Activated naive CD4-positive, alpha-beta T cell treated with anti-CD3 and anti-CD28 coated beads, Interleukin-2, amount 50 U/mL, for 72 hours (primary cell): ENCODE measurements around the gene CEP85L. TPM values are rescaled to one million over a fixed set of nuclear protein-coding genes. Genes with fewer than 3 reads are reported as not detected.

ENCODE experiments used
- ATAC-seq, 2 donors: fragments of 150-1000 bp; cut with Tn5 transposase; 2 replicates each; pipeline ENCODE4 v1.10.0; 2021; ENCODE audit warnings: mild to moderate bottlenecking in 2 of 2, moderate library complexity in 2 of 2
- DNase-seq, 2 donors: peaks; one replicate each; pipeline ENCODE4 v3.0.0; 2021 to 2022; ENCODE audit warnings: low spot score in 2 of 2
- H3K27ac Mint-ChIP-seq, 2 donors: one replicate each; pipeline ENCODE4 v1.8.0; 2022; ENCODE audit warnings: mild to moderate bottlenecking in 2 of 2, mixed read lengths in 2 of 2
- H3K36me3 Mint-ChIP-seq, 2 donors: one replicate each; pipeline ENCODE4 v1.8.0; 2022; ENCODE audit warnings: mixed read lengths in 2 of 2
- H3K9me3 Mint-ChIP-seq, 2 donors: one replicate each; pipeline ENCODE4 v1.8.0; 2022; ENCODE audit warnings: mixed read lengths in 2 of 2
- total RNA-seq, 2 donors: library from RNA; stranded (reverse); gene quantifications; one replicate each; pipeline ENCODE4 v1.2.3, GENCODE V29; 2022

CEP85L gene
- total RNA-seq: 10 to 100 TPM; 38.5 to 41.3 TPM

DNA sequence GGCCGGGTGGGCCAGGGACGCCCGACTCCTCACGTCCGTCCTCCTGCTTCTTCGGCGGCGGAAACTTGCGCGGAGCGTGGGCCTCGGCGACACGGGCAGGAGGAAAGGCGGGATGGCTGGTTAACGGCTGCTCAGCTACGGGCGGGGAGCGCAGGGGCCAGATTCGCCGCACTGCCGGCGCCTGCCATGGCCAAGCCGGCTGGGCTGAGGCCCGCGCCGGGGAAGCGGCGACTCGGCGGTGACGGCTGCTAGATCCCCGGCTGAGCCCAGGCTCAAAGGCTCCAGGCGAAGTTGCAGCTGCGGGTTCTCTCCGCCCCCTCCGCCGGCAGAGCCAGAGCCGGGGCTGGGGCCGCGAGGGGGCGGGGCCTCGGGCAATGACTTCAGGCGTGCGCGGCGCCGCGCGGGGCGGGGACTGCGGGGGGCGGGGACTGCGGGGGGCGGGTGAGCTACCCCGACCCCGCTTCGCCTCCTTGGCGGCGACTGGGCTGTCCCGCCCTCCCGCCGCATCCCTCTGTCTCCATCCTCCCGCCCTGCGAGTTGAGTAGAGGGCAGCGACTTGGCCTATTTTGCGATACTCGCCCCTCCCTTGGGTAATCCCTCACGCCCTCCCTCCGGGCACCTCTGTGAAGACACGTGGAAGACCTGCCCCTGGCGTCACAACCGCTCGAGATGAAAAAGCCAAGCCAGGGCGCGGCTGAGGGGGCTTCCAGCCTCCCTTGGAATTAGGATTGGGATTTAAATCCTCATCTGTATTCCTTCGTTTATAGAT is at the start of gene CEP85L:
Gene CEP85L (minus strand): TSS at position 310 of the 769 bp plus-strand sequence. CDS start 322 bp downstream, outside the sequence.
- ATAC-seq (peak; percentile 90 to 94), DNase-seq (peak; percentile 88 to 89)
- no peaks in the 10 kb centered on the region for H3K9me3 Mint-ChIP-seq

DNA sequence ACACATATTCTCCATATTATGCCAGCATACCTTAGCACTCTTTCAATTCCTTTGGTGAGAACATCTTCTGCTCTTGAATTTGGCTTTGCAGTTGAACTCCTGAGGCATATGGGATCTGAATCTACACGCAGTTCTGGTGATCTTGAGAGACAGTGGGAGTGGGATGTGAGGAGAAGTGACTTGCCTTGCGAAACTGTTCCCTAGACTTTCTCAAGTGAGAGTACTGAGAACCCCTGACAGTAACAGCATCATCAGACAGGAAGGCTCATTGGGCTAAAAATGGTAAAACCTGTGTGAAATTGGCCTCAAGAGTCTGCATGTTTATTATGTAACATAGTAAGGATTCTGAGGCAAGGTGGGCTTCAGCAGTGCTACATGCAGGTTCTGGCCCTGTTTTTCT is 49.1 kb upstream of the CEP85L start:
- Mint-ChIP-seq H3K36me3 (peaks cover 17 to 49% of the 10 kb centered on the region in 2 donors), H3K9me3 (peaks cover 0 to 7% of the 10 kb centered on the region in 2 donors)
- no peak for ATAC-seq

More for the DNA sequence above, at the start of gene CEP85L:
- peak within 1 kb of the TSS; percentile 95 to 98 for H3K27ac Mint-ChIP-seq
- H3K36me3 Mint-ChIP-seq: peaks cover 7 to 8% of the 10 kb centered on the region in 2 donors

DNA sequence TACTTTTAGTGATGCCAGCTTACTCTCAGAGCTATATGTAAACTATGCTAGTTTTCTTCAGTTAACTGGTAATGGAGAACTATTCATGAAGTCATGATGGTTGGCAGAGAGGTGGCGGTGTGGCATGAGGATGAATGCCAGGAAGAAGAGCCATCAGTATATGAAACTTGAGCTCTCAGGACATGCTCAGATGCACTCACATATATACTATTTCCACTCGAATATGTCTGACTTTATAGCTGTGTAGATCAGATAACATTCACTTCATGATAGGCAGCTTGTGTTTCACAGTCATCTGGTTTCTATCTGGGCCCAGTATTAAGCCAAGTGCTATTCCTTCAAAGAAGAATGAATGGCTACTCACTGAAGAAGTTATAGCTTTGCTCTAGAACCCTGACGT is 46.2 kb upstream of the CEP85L start:
- DNase-seq: no peak
- Mint-ChIP-seq H3K27ac (no peak overlapping the region), H3K36me3 (peaks cover 17 to 63% of the 10 kb centered on the region in 2 donors), H3K9me3 (peaks cover 0 to 14% of the 10 kb centered on the region in 2 donors)
- no peak for ATAC-seq

More for the DNA sequence above, 49.1 kb upstream of the CEP85L start:
- DNase-seq: no peak
- no peak overlapping the region for H3K27ac Mint-ChIP-seq

- Mint-ChIP-seq H3K9me3 (peaks cover 0 to 10% of the 10 kb centered on the region in 2 donors), H3K27ac (no peak overlapping the region), H3K36me3 (peaks cover 12 to 57% of the 10 kb centered on the region in 2 donors)
- DNase-seq (no peak), ATAC-seq (no peak)
Observed at GRCh38 chr6:118696271-118696670, 44.9 kb upstream of the CEP85L start.

DNA sequence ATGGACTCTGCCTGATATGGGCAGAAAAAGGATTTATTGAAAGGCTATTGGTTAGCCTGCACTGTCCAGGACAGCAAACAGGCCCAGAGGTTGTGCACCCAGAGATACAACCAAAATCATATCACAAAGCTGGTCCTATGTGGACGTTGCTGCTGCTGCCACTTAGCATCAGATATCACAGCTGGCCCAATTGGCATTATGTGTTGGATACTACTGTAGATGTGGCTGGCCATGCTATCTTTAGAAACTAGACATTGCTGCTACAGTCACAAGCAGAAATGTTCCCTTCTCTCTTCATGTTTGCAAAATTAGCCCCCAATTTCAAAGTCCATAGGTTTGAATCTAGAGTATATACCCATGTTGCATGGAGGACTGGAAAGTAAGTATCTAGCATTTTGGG is 42.2 kb upstream of the CEP85L start:
- ATAC-seq (no peak), DNase-seq (no peak)
- Mint-ChIP-seq H3K36me3 (peaks cover 19 to 58% of the 10 kb centered on the region in 2 donors), H3K9me3 (peaks cover 0 to 12% of the 10 kb centered on the region in 2 donors), H3K27ac (no peak overlapping the region)

GRCh38 chr6:118685823-118686449 is 34.5 kb upstream of the CEP85L start:
- peaks cover 12 to 30% of the 10 kb centered on the region in 2 donors for H3K36me3 Mint-ChIP-seq
- no peak for DNase-seq
- no peak for ATAC-seq
- H3K27ac Mint-ChIP-seq: peak overlapping the region in 1 of 2 donors; percentile 26
- H3K9me3 Mint-ChIP-seq: peaks cover 0 to 4% of the 10 kb centered on the region in 2 donors

GRCh38 chr6:118683881-118684872 is 32.8 kb upstream of the CEP85L start:
- H3K36me3 Mint-ChIP-seq: peaks cover 7 to 20% of the 10 kb centered on the region in 2 donors
- no peak for DNase-seq
- ATAC-seq: no peak
- H3K9me3 Mint-ChIP-seq: peaks cover 0 to 2% of the 10 kb centered on the region in 2 donors
- peak overlapping the region; percentile 63 to 70 for H3K27ac Mint-ChIP-seq

- Mint-ChIP-seq H3K36me3 (peaks cover 7 to 29% of the 10 kb centered on the region in 2 donors), H3K9me3 (peaks cover 12 to 13% of the 10 kb centered on the region in 2 donors), H3K27ac (peak overlapping the region; percentile 72 to 83)
- ATAC-seq (peak; percentile 93 to 96), DNase-seq (peak in 1 of 2 donors; percentile 40)
Observed at GRCh38 chr6:118680452-118681095, 29.2 kb upstream of the CEP85L start.

- ATAC-seq: no peak
- H3K27ac Mint-ChIP-seq: peak overlapping the region; percentile 62 to 72
- no peak for DNase-seq
- peaks cover 7 to 29% of the 10 kb centered on the region in 2 donors for H3K36me3 Mint-ChIP-seq
- H3K9me3 Mint-ChIP-seq: peaks cover 12 to 13% of the 10 kb centered on the region in 2 donors
Observed at GRCh38 chr6:118679327-118679901, 28.0 kb upstream of the CEP85L start.

DNA sequence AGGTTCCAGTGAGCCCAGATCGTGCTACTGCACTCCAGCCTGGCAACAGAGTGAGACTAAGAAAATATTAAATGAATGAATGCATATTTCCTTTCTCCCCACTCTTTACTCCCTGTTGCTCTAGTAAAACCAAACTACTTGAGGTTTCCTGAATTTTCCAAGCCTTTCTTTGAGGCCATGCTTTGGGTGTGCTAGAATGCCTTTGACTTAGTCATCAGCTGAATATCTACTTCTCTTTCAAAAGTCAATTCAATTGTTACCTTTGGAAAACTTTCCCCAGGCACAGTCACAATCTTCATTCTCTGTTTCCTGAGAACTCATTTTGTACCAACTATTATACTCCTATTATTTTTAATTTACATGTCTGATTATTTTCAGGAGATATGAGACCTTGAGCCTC is 27.5 kb upstream of the CEP85L start:
- peak overlapping the region in 1 of 2 donors; percentile 62 for H3K27ac Mint-ChIP-seq
- ATAC-seq (no peak), DNase-seq (no peak)
- H3K9me3 Mint-ChIP-seq: peaks cover 12 to 13% of the 10 kb centered on the region in 2 donors
- H3K36me3 Mint-ChIP-seq: peaks cover 7 to 29% of the 10 kb centered on the region in 2 donors

DNA sequence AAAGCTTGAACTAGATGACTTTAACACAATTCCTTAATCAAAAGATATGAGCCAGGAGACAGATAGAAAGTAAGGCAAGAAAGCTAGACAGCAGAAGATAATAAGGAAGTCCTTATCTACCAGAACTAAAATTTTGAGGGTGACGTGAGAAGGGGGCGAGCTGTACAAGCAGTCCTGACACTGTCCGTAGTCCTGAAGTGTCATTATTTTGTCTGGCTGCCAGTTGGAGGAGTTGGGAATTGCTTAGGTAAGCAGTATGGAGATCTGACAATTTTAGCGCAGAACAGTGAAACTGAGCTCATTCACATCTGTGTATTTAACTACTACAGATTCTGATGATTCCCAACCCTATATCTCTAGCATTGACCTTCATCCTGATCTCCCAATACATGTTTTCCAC is 25.8 kb upstream of the CEP85L start:
- Mint-ChIP-seq H3K36me3 (peaks cover 7 to 42% of the 10 kb centered on the region in 2 donors), H3K9me3 (peaks cover 13 to 18% of the 10 kb centered on the region in 2 donors), H3K27ac (no peak overlapping the region)
- ATAC-seq (no peak), DNase-seq (no peak)

DNA sequence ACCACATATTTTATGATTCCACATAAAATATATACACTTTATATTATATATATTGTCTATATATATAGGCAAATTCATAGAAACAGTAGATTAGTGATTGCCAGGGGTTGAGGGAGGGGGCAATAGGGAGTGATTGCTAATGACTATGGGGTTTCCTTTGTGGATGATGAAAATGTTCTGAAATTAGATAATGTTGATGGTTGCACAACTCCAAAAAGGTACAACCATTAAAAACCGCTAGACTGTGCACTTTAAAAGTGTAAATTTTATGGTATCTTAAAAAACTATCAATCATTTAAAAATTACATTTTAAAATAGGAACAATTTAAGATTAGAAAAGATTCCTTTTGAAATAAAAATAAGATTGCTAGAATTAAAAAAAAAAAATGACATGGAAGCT is 23.8 kb upstream of the CEP85L start:
- no peak for ATAC-seq
- peaks cover 13 to 18% of the 10 kb centered on the region in 2 donors for H3K9me3 Mint-ChIP-seq
- DNase-seq: no peak
- no peak overlapping the region for H3K27ac Mint-ChIP-seq
- H3K36me3 Mint-ChIP-seq: peaks cover 7 to 42% of the 10 kb centered on the region in 2 donors

DNA sequence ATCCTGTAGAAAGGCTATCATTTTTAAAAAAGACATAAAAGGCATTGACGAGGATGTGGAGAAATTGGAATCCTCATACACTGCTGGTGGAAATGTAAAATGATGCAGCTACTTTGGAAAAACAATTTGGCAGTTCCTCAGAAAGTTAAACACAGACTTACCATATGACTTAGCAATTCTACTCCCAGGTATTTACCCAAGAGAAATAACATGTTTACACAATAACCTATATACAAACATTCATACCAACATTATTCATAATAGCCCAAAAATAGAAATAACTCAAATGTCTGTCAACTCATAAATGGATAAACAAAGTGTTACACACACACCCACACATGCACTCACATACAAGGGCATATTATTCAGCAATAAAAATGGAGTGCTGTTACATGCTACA is 23.4 kb upstream of the CEP85L start:
- H3K36me3 Mint-ChIP-seq: peaks cover 7 to 42% of the 10 kb centered on the region in 2 donors
- peaks cover 13 to 18% of the 10 kb centered on the region in 2 donors for H3K9me3 Mint-ChIP-seq
- no peak overlapping the region for H3K27ac Mint-ChIP-seq
- DNase-seq (no peak), ATAC-seq (no peak)

GRCh38 chr6:118672678-118673077 is 21.3 kb upstream of the CEP85L start:
- Mint-ChIP-seq H3K36me3 (peaks cover 0 to 23% of the 10 kb centered on the region in 2 donors), H3K27ac (peak overlapping the region in 1 of 2 donors; percentile 78), H3K9me3 (peaks cover 3 to 9% of the 10 kb centered on the region in 2 donors)
- ATAC-seq (no peak), DNase-seq (no peak)

- Mint-ChIP-seq H3K9me3 (peaks cover 0 to 6% of the 10 kb centered on the region in 2 donors), H3K36me3 (peaks cover 0 to 20% of the 10 kb centered on the region in 2 donors), H3K27ac (peak overlapping the region in 1 of 2 donors; percentile 38)
- no peak for DNase-seq
- ATAC-seq: no peak
Observed at GRCh38 chr6:118669561-118669960, 18.2 kb upstream of the CEP85L start.
